ENCODE data around the gene EFHC2.
A peak's percentile ranks its signal among the peaks of the same experiment; 100 is the strongest.

The EFHC2 gene

DNA sequence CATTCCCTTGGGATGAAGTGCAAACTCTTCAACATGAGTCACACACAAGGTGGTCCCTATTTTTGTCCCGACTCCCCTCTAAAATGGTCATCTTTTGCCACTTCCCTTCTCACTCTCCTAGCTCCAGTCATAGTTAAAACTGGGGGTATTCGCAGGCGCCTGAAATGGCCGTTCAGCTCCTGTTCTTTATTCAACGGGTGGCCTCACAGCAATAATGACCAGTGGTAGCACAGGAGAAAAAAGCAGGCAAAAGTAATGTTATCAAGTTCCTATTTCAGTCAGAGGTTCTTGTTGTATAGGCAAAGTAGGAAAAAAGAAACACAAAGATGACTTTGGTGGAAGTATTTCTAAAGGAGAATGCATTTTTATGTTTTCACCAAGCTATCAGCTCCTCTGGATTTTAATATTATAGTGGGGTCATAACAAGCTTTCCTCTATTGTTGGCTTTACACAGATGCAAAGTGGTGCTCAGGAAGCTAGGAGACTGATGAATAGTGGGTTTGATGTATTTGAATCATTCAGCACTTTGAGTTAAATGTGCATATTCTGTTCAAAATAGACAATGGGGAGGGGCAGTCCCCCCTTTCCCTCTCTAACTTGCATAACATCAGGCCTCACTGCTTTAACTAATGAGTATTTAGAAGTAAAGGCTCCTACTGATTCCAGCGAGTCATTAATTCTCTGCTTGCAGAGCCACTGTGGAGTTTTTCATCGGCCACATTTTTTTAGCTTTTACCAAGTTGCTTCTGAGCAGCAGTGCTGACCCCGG, 199.1 kb downstream of the EFHC2 start:
- DNase-seq = no peak

DNA sequence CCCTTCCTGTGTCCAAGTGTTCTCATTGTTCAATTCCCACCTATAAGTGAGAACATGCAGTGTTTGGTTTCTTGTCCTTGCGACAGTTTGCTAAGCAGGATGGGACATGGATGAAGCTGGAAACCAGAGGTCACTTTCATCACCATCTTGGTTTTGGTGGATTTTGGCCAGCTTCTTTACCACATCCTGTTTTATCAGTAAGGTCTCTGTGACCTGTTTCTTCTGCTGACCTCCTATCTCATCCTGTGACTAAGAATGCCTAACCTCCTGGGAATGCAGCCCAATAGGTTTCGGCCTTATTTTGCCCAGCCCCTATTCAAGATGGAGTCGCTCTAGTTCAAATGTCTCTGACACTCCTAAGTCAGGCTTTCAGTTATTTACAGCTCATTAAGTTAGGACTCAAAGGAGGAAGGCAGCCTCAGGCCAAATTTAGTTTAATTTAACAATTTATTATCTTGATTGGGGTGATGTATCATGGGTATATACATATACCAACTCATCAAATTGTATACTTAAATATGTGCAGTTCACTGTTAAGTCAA, 200.3 kb downstream of the EFHC2 start:
- DNase-seq = no peak

DNA sequence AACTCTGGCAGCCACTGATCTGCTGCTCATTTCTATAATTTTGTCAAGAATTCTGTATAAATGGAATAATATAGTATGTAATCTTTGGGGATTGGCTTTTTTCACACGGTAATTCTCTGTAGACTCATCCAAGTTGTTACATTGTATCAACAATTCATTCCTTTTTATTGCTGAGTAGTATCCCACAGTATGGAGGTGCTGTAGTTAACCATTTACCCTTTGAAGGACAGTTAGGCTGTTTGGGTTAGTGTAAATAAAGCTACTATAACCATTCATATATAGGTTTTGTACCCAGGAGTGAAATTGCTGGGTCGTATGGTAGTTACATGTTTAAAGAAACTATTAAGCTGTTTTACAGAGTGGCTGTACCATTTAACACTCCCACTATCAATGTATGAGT, 213.3 kb downstream of the EFHC2 start:
- no peak for DNase-seq

DNA sequence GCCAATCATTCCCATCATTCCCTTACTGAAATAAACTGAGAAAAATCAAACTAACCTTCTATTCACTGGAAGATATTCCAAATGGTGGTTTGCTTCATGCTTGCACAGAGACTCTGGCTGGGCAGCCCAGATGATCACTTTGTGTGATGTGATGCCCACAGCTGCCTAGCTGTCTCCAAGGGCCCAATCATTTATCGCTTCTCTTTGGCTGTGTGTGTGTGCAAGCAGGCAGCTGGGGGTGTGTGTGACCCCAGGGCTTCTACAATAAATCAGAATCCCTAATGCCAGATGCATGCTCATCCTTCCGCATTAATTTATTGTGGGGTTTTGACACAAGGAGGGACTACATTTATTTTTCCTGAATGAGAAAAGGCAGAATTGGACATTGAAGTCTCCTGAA, 230.1 kb downstream of the EFHC2 start:
- no peak for DNase-seq

DNA sequence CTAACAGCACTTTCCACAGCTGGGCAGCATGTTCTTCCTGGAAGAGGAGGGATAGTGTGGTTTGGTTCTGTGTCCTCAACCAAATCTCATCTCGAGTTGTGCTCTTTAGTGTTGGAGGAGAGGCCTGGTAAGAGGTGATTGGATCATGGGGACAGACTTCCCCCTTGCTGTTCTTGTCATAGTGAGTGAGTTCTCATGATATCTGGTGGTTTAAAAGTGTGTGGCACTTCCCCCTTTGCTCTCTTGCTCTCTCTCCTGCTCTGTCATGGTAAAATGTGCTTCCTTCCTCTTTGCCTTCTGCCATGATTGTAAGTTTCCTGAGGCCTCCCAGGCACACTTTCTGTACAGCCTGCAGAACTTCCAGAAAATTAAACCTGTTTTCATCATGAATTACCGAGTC, 236.6 kb downstream of the EFHC2 start:
- DNase-seq = no peak

DNA sequence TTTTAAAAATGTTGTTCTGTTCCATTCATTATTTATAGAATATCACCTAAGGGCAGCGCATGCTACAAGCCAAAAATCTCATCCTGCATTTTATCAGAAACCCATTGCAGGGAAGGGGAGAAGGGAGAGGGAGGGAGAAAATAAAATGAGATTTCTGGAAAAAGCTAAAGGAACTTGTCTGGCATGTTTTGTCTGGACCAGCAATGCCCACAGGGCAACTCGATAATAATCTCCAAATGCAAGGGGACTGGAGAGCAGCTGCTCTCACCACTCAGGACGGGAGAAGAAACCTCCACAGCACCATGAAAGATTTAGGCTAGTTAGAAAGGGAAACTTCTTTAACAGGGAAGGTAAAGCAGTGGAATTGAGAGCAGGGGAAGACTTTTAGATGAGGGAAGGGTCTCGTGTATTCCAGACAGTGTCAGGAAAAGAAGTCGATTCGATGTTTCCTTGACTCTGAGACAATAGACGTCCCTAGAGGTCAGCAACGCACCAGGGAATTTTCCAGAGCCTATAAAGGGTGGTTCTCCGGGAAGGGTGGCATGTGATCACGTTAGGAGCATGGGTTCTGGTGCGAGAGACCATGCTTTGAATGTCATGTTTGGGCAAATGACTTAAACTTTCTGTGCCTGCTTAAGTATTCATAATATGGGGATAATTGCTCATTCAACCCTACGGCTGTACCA, 238.1 kb downstream of the EFHC2 start:
- DNase-seq = peak; percentile 18

DNA sequence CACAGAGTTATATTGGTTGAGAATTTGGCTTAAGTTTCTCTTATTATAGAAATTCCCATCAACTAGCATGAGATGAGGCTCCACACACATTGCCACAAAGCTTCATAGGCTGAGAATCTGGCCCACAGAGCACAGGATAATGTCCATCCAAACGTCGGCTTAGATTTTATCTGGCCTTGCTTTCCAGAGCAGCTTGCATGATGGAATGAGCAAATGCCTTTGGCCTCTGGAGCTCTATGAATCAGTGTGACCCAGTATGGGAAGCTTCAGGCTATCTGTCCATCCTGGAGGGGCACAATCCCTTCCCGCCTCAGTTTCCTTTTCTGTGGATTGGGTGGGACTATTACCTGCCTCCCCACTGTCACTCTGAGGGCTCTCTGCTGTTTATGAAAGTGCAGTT, 238.8 kb downstream of the EFHC2 start:
- DNase-seq = no peak

DNA sequence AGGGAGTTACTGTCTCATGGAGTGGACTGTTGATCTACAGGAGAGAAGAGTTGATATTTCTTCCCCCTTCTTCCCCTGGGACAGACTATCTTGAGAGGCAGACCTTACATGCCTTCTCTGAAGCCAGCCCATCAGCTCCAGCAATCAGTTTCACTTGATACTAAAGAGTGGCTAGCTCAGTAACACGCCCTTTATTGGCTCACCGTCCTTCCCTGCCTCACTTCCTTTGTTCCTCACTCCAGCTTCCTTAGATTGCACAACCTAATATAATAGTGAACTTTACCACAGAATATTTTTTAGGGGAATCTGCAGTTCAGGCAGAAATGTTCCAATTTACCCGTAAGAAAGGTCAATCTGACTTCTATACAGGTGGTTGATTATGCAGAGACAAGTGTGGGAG, 242.2 kb downstream of the EFHC2 start:
- no peak for DNase-seq

DNA sequence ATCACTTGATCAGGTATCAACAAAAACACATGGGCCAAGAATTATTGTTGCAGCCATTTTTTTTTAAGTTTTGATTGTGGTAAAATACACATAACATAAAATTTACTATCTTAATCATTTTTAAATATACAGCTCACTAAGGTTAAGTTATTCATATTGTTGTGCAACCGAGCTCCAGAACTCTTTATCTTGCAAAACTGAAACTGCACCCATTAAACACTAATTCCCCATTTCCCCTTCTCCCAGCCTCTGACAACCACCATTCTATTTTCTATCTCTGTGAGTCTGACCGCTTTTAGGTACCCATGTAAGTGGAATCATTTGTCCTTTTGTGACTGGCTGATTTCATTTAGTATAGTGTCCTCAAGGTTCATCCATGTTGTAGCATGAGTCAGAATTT, 244.1 kb downstream of the EFHC2 start:
- DNase-seq = no peak
